Neural progenitor cell (in vitro differentiated cells): ENCODE results near the gene RALGDS. TPM values are rescaled to one million over a fixed set of nuclear protein-coding genes. Genes with fewer than 3 reads are reported as not detected.

Experiments used
- DNase-seq: peaks from one replicate; pipeline ENCODE4 v3.0.0-alpha.2; 2016; ENCODE audit warnings: low spot score
- H2AFZ ChIP-seq: fragments of 200-600 bp; sonication (generic); replicated peaks from 2 replicates; pipeline ENCODE4 v1.6.1; 2016; ENCODE audit warnings: antibody characterized with exemption
- H3F3A ChIP-seq: fragments of 200-600 bp; sonication (generic); 2 replicates; pipeline ENCODE4 v1.6.1; 2016; ENCODE audit warnings: antibody characterized with exemption, low read depth
- H3K27ac ChIP-seq: fragments of 200-600 bp; sonication (generic); 2 replicates; pipeline ENCODE4 v1.5.1; 2016; ENCODE audit warnings: mild to moderate bottlenecking
- H3K27me3 ChIP-seq: fragments of 200-600 bp; sonication (generic); 2 replicates; pipeline ENCODE4 v1.6.1; 2016; ENCODE audit warnings: mild to moderate bottlenecking, moderate library complexity
- H3K36me3 ChIP-seq: fragments of 200-600 bp; sonication (generic); 2 replicates; pipeline ENCODE4 v1.5.1; 2016
- H3K4me1 ChIP-seq: fragments of 200-600 bp; sonication (generic); 2 replicates; pipeline ENCODE4 v1.6.1; 2016; ENCODE audit warnings: mixed run types
- H3K4me2 ChIP-seq: fragments of 200-600 bp; sonication (generic); 2 replicates; pipeline ENCODE4 v1.6.1; 2016
- H3K4me3 ChIP-seq: fragments of 200-600 bp; sonication (generic); 2 replicates; pipeline ENCODE4 v1.5.1; 2016
- H3K79me2 ChIP-seq: fragments of 200-600 bp; sonication (generic); 2 replicates; pipeline ENCODE4 v1.6.1; 2016; ENCODE audit warnings: low read depth
- H3K9ac ChIP-seq: fragments of 200-600 bp; sonication (generic); 2 replicates; pipeline ENCODE4 v1.6.1; 2016
- H3K9me3 ChIP-seq: fragments of 200-600 bp; sonication (generic); 2 replicates; pipeline ENCODE4 v1.5.1; 2016; ENCODE audit warnings: low read depth
- H4K20me1 ChIP-seq: fragments of 200-600 bp; sonication (generic); 2 replicates; pipeline ENCODE4 v1.6.1; 2016; ENCODE audit warnings: low read depth
- H3K27ac Mint-ChIP-seq: 3 replicates; pipeline ENCODE4 v1.8.0; 2021; ENCODE audit warnings: mixed read lengths
- H3K27me3 Mint-ChIP-seq: 2 replicates; pipeline ENCODE4 v1.8.0; 2022; ENCODE audit warnings: low read depth, mild to moderate bottlenecking, inconsistent platforms, moderate library complexity, mixed read lengths; ENCODE audit not compliant: insufficient read depth
- H3K36me3 Mint-ChIP-seq: 3 replicates; pipeline ENCODE4 v1.8.0; 2021; ENCODE audit warnings: mixed read lengths
- H3K4me1 Mint-ChIP-seq: 3 replicates; pipeline ENCODE4 v1.8.0; 2021; ENCODE audit warnings: mixed read lengths
- H3K4me3 Mint-ChIP-seq: 3 replicates; pipeline ENCODE4 v1.8.0; 2021; ENCODE audit warnings: mild to moderate bottlenecking, moderate library complexity, mixed read lengths
- H3K9me3 Mint-ChIP-seq: 3 replicates; pipeline ENCODE4 v1.8.0; 2020; ENCODE audit warnings: mixed read lengths
- EZH2 ChIP-seq: fragments of 200-600 bp; sonication (generic); IDR thresholded peaks from 2 replicates; pipeline ENCODE4 v1.6.1; 2017; ENCODE audit warnings: antibody characterized with exemption, mild to moderate bottlenecking, moderate library complexity
- EZH2phosphoT487 ChIP-seq: fragments of 200-600 bp; sonication (generic); IDR thresholded peaks from 2 replicates; pipeline ENCODE4 v1.6.1; 2017; ENCODE audit warnings: antibody characterized with exemption
- total RNA-seq: library from RNA; depleted of rRNA; stranded (reverse); fragments of >200 nt; gene quantifications from 2 replicates; pipeline ENCODE4 v1.2.3, GENCODE V29; 2015; ENCODE audit warnings: low replicate concordance
- TF ChIP-seq, protein P1 (sequence below): fragments of 200-600 bp; sonication (generic); IDR thresholded peaks from 2 replicates; pipeline ENCODE4 v1.5.1; 2017; ENCODE audit warnings: antibody characterized with exemption, mild to moderate bottlenecking

Gene RALGDS
- total RNA-seq, 1 donor from 2014 or later = 24.1 TPM

DNA sequence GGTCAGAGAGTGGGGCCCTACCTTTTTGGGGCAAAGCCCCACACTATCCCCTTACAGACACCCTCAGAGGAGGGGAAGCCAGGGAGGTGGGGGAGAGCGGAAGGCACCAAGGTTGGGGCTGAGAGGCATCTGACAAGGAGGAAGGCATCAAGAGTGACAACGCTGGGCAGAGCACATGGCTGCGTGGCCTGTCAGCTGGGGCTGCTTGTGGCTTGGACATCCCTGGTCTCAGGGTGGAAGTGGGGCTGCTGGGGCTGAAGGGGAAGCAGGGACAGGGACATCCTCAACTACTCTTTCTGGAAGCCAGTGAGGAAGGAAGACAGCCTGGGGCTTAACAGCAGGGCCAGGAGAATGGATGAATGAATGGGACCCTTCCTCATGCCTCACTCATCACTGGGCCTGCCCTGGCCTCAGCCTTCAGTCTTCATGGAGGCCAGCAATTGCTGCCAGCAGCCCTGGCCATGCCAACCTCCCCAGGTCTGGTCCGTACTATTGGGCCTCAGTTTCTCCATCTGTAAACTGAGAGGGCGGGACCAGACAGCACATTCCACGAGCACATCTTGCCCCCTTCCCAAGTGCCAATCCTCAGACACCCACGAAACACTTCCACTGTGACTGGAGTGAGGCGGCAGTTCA lies 993 bp upstream of the RALGDS start:
- DNase-seq = no peak
- Mint-ChIP-seq H3K4me3 (peak overlapping the region; percentile 79), H3K36me3 (no peaks in the 10 kb centered on the region), H3K27ac (peak overlapping the region; percentile 54), H3K27me3 (peaks cover 9% of the 10 kb centered on the region), H3K9me3 (no peaks in the 10 kb centered on the region), H3K4me1 (peaks cover 58% of the 10 kb centered on the region)
- Histone ChIP-seq H3K27me3 (no peaks in the 10 kb centered on the region), H3F3A (peaks cover 39% of the 10 kb centered on the region), H3K4me2 (no peak overlapping the region), H3K36me3 (no peaks in the 10 kb centered on the region), H3K27ac (no peak overlapping the region), H3K4me3 (no peak overlapping the region), H2AFZ (no peak overlapping the region), H3K9me3 (no peaks in the 10 kb centered on the region), H4K20me1 (peaks cover 93% of the 10 kb centered on the region), H3K4me1 (peaks cover 26% of the 10 kb centered on the region), H3K79me2 (peaks cover 23% of the 10 kb centered on the region), H3K9ac (no peak overlapping the region)
- TF ChIP-seq EZH2phosphoT487 = no peak
- TF ChIP-seq EZH2 = no peak
- TF ChIP-seq, protein P1, sequence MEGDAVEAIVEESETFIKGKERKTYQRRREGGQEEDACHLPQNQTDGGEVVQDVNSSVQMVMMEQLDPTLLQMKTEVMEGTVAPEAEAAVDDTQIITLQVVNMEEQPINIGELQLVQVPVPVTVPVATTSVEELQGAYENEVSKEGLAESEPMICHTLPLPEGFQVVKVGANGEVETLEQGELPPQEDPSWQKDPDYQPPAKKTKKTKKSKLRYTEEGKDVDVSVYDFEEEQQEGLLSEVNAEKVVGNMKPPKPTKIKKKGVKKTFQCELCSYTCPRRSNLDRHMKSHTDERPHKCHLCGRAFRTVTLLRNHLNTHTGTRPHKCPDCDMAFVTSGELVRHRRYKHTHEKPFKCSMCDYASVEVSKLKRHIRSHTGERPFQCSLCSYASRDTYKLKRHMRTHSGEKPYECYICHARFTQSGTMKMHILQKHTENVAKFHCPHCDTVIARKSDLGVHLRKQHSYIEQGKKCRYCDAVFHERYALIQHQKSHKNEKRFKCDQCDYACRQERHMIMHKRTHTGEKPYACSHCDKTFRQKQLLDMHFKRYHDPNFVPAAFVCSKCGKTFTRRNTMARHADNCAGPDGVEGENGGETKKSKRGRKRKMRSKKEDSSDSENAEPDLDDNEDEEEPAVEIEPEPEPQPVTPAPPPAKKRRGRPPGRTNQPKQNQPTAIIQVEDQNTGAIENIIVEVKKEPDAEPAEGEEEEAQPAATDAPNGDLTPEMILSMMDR = no peak

DNA sequence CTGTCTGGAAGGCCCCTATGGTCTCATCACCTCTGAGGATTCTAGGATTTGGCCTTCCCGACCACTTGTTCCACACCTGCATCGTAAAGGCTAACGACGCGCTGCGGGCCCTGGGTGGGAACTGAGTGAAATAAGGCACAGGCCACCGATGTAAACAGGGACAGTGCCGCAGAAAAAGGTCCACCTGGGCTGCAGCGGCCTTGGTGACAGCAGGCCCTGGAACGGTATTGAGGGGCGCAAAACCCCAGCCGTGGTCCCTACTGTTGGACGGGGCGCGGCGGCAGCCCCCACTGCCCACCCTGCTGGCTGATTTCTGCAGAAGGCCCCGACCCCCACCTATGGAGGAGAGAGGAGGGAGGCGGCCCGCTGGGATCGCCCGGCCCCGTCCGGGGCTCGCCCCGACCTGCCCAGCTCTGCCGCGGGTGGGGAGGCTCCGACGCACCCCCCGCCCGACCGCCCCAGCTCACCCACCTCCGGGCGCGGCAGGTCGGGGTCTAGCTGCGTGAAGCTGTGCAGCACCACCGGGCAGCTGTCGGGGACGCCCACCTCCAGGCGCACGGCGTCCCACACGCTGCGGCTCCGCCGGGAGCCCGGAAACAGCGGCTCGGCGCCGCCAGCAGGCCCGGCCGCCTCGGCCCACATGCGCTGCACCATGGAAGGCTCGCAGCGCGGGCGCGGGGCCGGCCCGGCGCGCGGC lies 391 bp downstream of the RALGDS start:
- Histone ChIP-seq H3K4me3 (peak overlapping the region; percentile 93), H3K9me3 (no peaks in the 10 kb centered on the region), H3K79me2 (peaks cover 30% of the 10 kb centered on the region), H3K4me1 (peaks cover 26% of the 10 kb centered on the region), H3K36me3 (no peaks in the 10 kb centered on the region), H3K4me2 (peak overlapping the region; percentile 100), H3K27ac (no peak overlapping the region), H3F3A (peaks cover 39% of the 10 kb centered on the region), H2AFZ (no peak overlapping the region), H3K9ac (peak overlapping the region; percentile 64), H4K20me1 (peaks cover 93% of the 10 kb centered on the region), H3K27me3 (no peaks in the 10 kb centered on the region)
- Mint-ChIP-seq H3K27ac (no peak overlapping the region), H3K27me3 (peaks cover 9% of the 10 kb centered on the region), H3K9me3 (no peaks in the 10 kb centered on the region), H3K4me3 (peak overlapping the region; percentile 84), H3K4me1 (peaks cover 54% of the 10 kb centered on the region), H3K36me3 (no peaks in the 10 kb centered on the region)
- no peak for DNase-seq
- TF ChIP-seq, protein P1 = no peak
- TF ChIP-seq EZH2phosphoT487 (no peak), EZH2 (no peak)

DNA sequence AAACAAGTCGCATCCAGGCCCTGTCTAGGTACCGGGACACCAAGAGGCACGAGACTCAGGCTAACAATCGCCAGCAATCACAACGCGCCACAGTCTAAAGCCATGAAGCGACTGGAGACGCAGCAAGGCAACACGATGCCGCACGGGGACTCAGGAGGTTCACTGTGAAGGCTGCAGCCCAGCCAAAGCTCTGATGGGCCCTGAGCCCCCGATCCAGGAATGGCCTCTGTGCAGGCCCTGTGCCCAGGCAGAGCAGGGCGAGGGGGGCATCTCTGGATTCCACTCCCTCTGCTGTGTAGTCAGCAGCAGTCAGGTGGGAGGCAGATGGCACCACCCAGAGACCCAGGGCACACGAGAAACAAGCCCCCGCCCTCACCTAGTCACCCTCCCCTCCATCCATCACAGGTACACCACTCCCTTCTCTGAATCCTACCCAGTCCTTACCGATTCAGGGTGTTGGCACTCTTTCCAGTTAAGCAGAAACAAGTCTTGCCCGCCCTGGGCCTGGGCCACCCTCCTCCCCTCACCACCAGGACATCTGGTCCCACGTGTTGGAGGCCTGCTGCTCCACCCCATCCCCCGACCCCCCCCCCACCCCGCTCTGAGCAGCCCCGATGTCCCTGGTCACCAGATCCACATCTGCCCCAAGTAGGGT lies 1.1 kb downstream of the RALGDS start:
- H4K20me1 ChIP-seq = peaks cover 94% of the 10 kb centered on the region
- peak overlapping the region; percentile 93 for H3K4me3 ChIP-seq

More for the DNA sequence above, 1.1 kb downstream of the RALGDS start:
- H3K9me3 Mint-ChIP-seq = no peaks in the 10 kb centered on the region
- H3K36me3 ChIP-seq = no peaks in the 10 kb centered on the region
- peak; percentile 49 for DNase-seq
- TF ChIP-seq EZH2 (no peak), EZH2phosphoT487 (no peak)
- TF ChIP-seq, protein P1 = no peak
- no peak overlapping the region for H3K27ac ChIP-seq
- H3K79me2 ChIP-seq = peaks cover 30% of the 10 kb centered on the region
- H3K36me3 Mint-ChIP-seq = no peaks in the 10 kb centered on the region
- peak overlapping the region; percentile 84 for H3K4me3 Mint-ChIP-seq
- H3F3A ChIP-seq = peaks cover 39% of the 10 kb centered on the region
- no peak overlapping the region for H3K27ac Mint-ChIP-seq
- H3K9me3 ChIP-seq = no peaks in the 10 kb centered on the region
- peaks cover 26% of the 10 kb centered on the region for H3K4me1 ChIP-seq
- no peak overlapping the region for H2AFZ ChIP-seq
- peak overlapping the region; percentile 100 for H3K4me2 ChIP-seq
- H3K9ac ChIP-seq = no peak overlapping the region
- H3K27me3 Mint-ChIP-seq = peaks cover 9% of the 10 kb centered on the region
- no peaks in the 10 kb centered on the region for H3K27me3 ChIP-seq
- H3K4me1 Mint-ChIP-seq = peaks cover 57% of the 10 kb centered on the region
